Stimulated activated memory B cell treated with anti-CD40 and anti-IgM and Interleukin-4, amounts not matched to agents 10 μg/mL and 1 μg/mL and 100 μg/mL, for 72 hours (primary cell): ENCODE results near the gene DOK4.
"Not testable (repeated sequence)": the region's sequence is repeated elsewhere in the genome, so short reads cannot be mapped to it uniquely, and the experiment has no call there.

ENCODE experiments used
- ATAC-seq: fragments of 150-1000 bp; cut with Tn5 transposase; 2 replicates; pipeline ENCODE4 v1.10.0; 2021
- H3K27ac Mint-ChIP-seq: one replicate; pipeline ENCODE4 v1.8.0; 2022; ENCODE audit warnings: mild to moderate bottlenecking, mixed read lengths
- H3K27me3 Mint-ChIP-seq: one replicate; pipeline ENCODE4 v1.8.0; 2022; ENCODE audit warnings: mixed read lengths
- H3K36me3 Mint-ChIP-seq: one replicate; pipeline ENCODE4 v1.8.0; 2022; ENCODE audit warnings: mixed read lengths
- H3K4me1 Mint-ChIP-seq: one replicate; pipeline ENCODE4 v1.8.0; 2022; ENCODE audit warnings: mixed read lengths
- H3K4me3 Mint-ChIP-seq: one replicate; pipeline ENCODE4 v1.8.0; 2022; ENCODE audit warnings: mild to moderate bottlenecking, moderate library complexity, mixed read lengths
- H3K9me3 Mint-ChIP-seq: one replicate; pipeline ENCODE4 v1.8.0; 2022; ENCODE audit warnings: mixed read lengths

The DOK4 gene

GRCh38 chr16:57468346-57468745 lies 17.9 kb downstream of the DOK4 start:
- H3K4me1 Mint-ChIP-seq: peaks cover 18% of the 10 kb centered on the region
- peaks cover 57% of the 10 kb centered on the region for H3K36me3 Mint-ChIP-seq
- no peaks in the 10 kb centered on the region for H3K27me3 Mint-ChIP-seq
- no peak overlapping the region for H3K4me3 Mint-ChIP-seq
- no peaks in the 10 kb centered on the region for H3K9me3 Mint-ChIP-seq
- H3K27ac Mint-ChIP-seq: no peak overlapping the region
- ATAC-seq: no peak

GRCh38 chr16:57464523-57464922 lies 21.8 kb downstream of the DOK4 start:
- Mint-ChIP-seq H3K4me1 (peaks cover 21% of the 10 kb centered on the region), H3K36me3 (peaks cover 57% of the 10 kb centered on the region), H3K27ac (no peak overlapping the region), H3K4me3 (no peak overlapping the region), H3K27me3 (no peaks in the 10 kb centered on the region), H3K9me3 (no peaks in the 10 kb centered on the region)
- no peak for ATAC-seq

GRCh38 chr16:57462978-57463362 lies 23.3 kb downstream of the DOK4 start:
- no peaks in the 10 kb centered on the region for H3K9me3 Mint-ChIP-seq
- peak overlapping the region; percentile 96 for H3K27ac Mint-ChIP-seq
- H3K4me3 Mint-ChIP-seq: peak overlapping the region; percentile 100
- no peaks in the 10 kb centered on the region for H3K27me3 Mint-ChIP-seq
- peak; percentile 60 for ATAC-seq
- peaks cover 43% of the 10 kb centered on the region for H3K36me3 Mint-ChIP-seq
- peaks cover 21% of the 10 kb centered on the region for H3K4me1 Mint-ChIP-seq

GRCh38 chr16:57462209-57462977 lies 23.9 kb downstream of the DOK4 start, which contains the start of gene POLR2C:
Gene POLR2C (plus strand): TSS chr16:57462679. CDS start chr16:57462725, 46 bp downstream.
- H3K27me3 Mint-ChIP-seq: no peaks in the 10 kb centered on the region
- H3K4me3 Mint-ChIP-seq: peak within 1 kb of the TSS; percentile 100
- peak within 1 kb of the TSS; percentile 96 for H3K27ac Mint-ChIP-seq
- peak; percentile 96 for ATAC-seq
- H3K9me3 Mint-ChIP-seq: no peaks in the 10 kb centered on the region
- peaks cover 37% of the 10 kb centered on the region for H3K36me3 Mint-ChIP-seq
- H3K4me1 Mint-ChIP-seq: peaks cover 21% of the 10 kb centered on the region

- no peak overlapping the region for H3K4me3 Mint-ChIP-seq
- H3K4me1 Mint-ChIP-seq: peaks cover 10% of the 10 kb centered on the region
- peaks cover 48% of the 10 kb centered on the region for H3K36me3 Mint-ChIP-seq
- H3K27ac Mint-ChIP-seq: no peak overlapping the region
- ATAC-seq: no peak
- no peaks in the 10 kb centered on the region for H3K9me3 Mint-ChIP-seq
- no peaks in the 10 kb centered on the region for H3K27me3 Mint-ChIP-seq
Measured at GRCh38 chr16:57452021-57452420, 34.3 kb downstream of the DOK4 start.

GRCh38 chr16:57447186-57447962 lies 38.9 kb downstream of the DOK4 start, which contains the start of the genes CIAPIN1 and COQ9:
Gene CIAPIN1 (minus strand): TSS chr16:57447385. CDS start chr16:57440928, 6,457 bp downstream.
Gene COQ9 (plus strand): TSS chr16:57447479. CDS start chr16:57447506, 27 bp downstream.
- H3K4me1 Mint-ChIP-seq: peaks cover 20% of the 10 kb centered on the region
- peak within 1 kb of the TSS; percentile 95 for H3K27ac Mint-ChIP-seq
- H3K4me3 Mint-ChIP-seq: peak within 1 kb of the TSS; percentile 95
- H3K36me3 Mint-ChIP-seq: peaks cover 10% of the 10 kb centered on the region
- no peaks in the 10 kb centered on the region for H3K9me3 Mint-ChIP-seq
- H3K27me3 Mint-ChIP-seq: no peaks in the 10 kb centered on the region
- peak; percentile 100 for ATAC-seq

GRCh38 chr16:57446531-57447185 lies 39.6 kb downstream of the DOK4 start:
- H3K4me1 Mint-ChIP-seq: peaks cover 20% of the 10 kb centered on the region
- peak overlapping the region; percentile 95 for H3K4me3 Mint-ChIP-seq
- peak; percentile 70 for ATAC-seq
- H3K36me3 Mint-ChIP-seq: peaks cover 8% of the 10 kb centered on the region
- peak overlapping the region; percentile 95 for H3K27ac Mint-ChIP-seq
- H3K9me3 Mint-ChIP-seq: no peaks in the 10 kb centered on the region
- no peaks in the 10 kb centered on the region for H3K27me3 Mint-ChIP-seq

GRCh38 chr16:57445510-57445909 lies 40.8 kb downstream of the DOK4 start:
- Mint-ChIP-seq H3K4me3 (no peak overlapping the region), H3K9me3 (peaks cover 1% of the 10 kb centered on the region), H3K36me3 (peaks cover 14% of the 10 kb centered on the region), H3K27ac (no peak overlapping the region), H3K27me3 (no peaks in the 10 kb centered on the region), H3K4me1 (peaks cover 20% of the 10 kb centered on the region)
- ATAC-seq: no peak

- Mint-ChIP-seq H3K36me3 (peaks cover 22% of the 10 kb centered on the region), H3K4me1 (peaks cover 20% of the 10 kb centered on the region), H3K27me3 (no peaks in the 10 kb centered on the region), H3K4me3 (no peak overlapping the region), H3K9me3 (peaks cover 5% of the 10 kb centered on the region), H3K27ac (no peak overlapping the region)
- no peak for ATAC-seq
Measured at GRCh38 chr16:57444711-57445110, 41.6 kb downstream of the DOK4 start.

GRCh38 chr16:57440551-57440950 lies 45.7 kb downstream of the DOK4 start:
- ATAC-seq, H3K4me1 Mint-ChIP-seq, H3K27me3 Mint-ChIP-seq, H3K4me3 Mint-ChIP-seq, H3K27ac Mint-ChIP-seq, H3K9me3 Mint-ChIP-seq: not testable (repeated sequence)
- peaks cover 39% of the 10 kb centered on the region for H3K36me3 Mint-ChIP-seq

- not testable (repeated sequence) for H3K27me3 Mint-ChIP-seq, H3K9me3 Mint-ChIP-seq, H3K4me1 Mint-ChIP-seq, ATAC-seq, H3K27ac Mint-ChIP-seq, H3K4me3 Mint-ChIP-seq
- H3K36me3 Mint-ChIP-seq: peaks cover 43% of the 10 kb centered on the region
Measured at GRCh38 chr16:57439947-57440346, 46.3 kb downstream of the DOK4 start.

GRCh38 chr16:57435838-57436237 lies 50.5 kb downstream of the DOK4 start:
- H3K27ac Mint-ChIP-seq: no peak overlapping the region

GRCh38 chr16:57434003-57434402 lies 52.3 kb downstream of the DOK4 start:
- ATAC-seq: no peak
- H3K9me3 Mint-ChIP-seq: no peaks in the 10 kb centered on the region
- H3K4me1 Mint-ChIP-seq: peaks cover 4% of the 10 kb centered on the region
- peaks cover 63% of the 10 kb centered on the region for H3K36me3 Mint-ChIP-seq
- no peak overlapping the region for H3K4me3 Mint-ChIP-seq
- no peak overlapping the region for H3K27ac Mint-ChIP-seq
- no peaks in the 10 kb centered on the region for H3K27me3 Mint-ChIP-seq

More at GRCh38 chr16:57435838-57436237, 50.5 kb downstream of the DOK4 start:
- H3K27me3 Mint-ChIP-seq: no peaks in the 10 kb centered on the region
- no peak overlapping the region for H3K4me3 Mint-ChIP-seq
- no peak for ATAC-seq
- peaks cover 5% of the 10 kb centered on the region for H3K4me1 Mint-ChIP-seq
- H3K36me3 Mint-ChIP-seq: peaks cover 64% of the 10 kb centered on the region
- peaks cover 5% of the 10 kb centered on the region for H3K9me3 Mint-ChIP-seq

GRCh38 chr16:57432989-57433388 lies 53.3 kb downstream of the DOK4 start:
- H3K4me3 Mint-ChIP-seq: no peak overlapping the region
- peaks cover 63% of the 10 kb centered on the region for H3K36me3 Mint-ChIP-seq
- H3K9me3 Mint-ChIP-seq: no peaks in the 10 kb centered on the region
- no peaks in the 10 kb centered on the region for H3K4me1 Mint-ChIP-seq
- no peak overlapping the region for H3K27ac Mint-ChIP-seq
- ATAC-seq: no peak
- H3K27me3 Mint-ChIP-seq: no peaks in the 10 kb centered on the region

GRCh38 chr16:57432505-57432904 lies 53.8 kb downstream of the DOK4 start:
- no peak for ATAC-seq
- H3K36me3 Mint-ChIP-seq: peaks cover 67% of the 10 kb centered on the region
- H3K4me3 Mint-ChIP-seq: no peak overlapping the region
- no peaks in the 10 kb centered on the region for H3K4me1 Mint-ChIP-seq
- no peaks in the 10 kb centered on the region for H3K27me3 Mint-ChIP-seq
- no peak overlapping the region for H3K27ac Mint-ChIP-seq
- H3K9me3 Mint-ChIP-seq: no peaks in the 10 kb centered on the region
